Adipocyte (in vitro differentiated cells): ENCODE measurements around the gene TAS2R60.
"Not testable (repeated sequence)": the region's sequence is repeated elsewhere in the genome, so short reads cannot be mapped to it uniquely, and the experiment has no call there.

Experiments
- DNase-seq: peaks from one replicate; pipeline ENCODE4 v3.0.0-alpha.2; 2015; ENCODE audit warnings: low read depth
- H3K27me3 ChIP-seq: replicated peaks from 2 replicates; pipeline ENCODE4 v1.7.0; 2013; ENCODE audit warnings: mild to moderate bottlenecking, low read length, moderate library complexity; ENCODE audit not compliant: control insufficient read depth, insufficient read depth
- H3K36me3 ChIP-seq: 2 replicates; pipeline ENCODE4 v1.7.0; 2013; ENCODE audit warnings: low read length, mild to moderate bottlenecking, moderate library complexity; ENCODE audit not compliant: control insufficient read depth, insufficient read depth, severe bottlenecking
- H3K4me1 ChIP-seq: 2 replicates; pipeline ENCODE4 v1.7.0; 2013; ENCODE audit warnings: mild to moderate bottlenecking, low read length, moderate library complexity; ENCODE audit not compliant: control insufficient read depth, insufficient read depth
- H3K4me3 ChIP-seq: 2 replicates; pipeline ENCODE4 v1.7.0; 2013; ENCODE audit warnings: mild to moderate bottlenecking, low read length, moderate library complexity
- H3K9ac ChIP-seq: 2 replicates; pipeline ENCODE4 v1.7.0; 2013; ENCODE audit warnings: mild to moderate bottlenecking, low read length, moderate library complexity
- H3K9me3 ChIP-seq: 2 replicates; pipeline ENCODE4 v1.7.0; 2013; ENCODE audit warnings: mild to moderate bottlenecking, low read length, moderate library complexity; ENCODE audit not compliant: control insufficient read depth

The TAS2R60 gene

DNA sequence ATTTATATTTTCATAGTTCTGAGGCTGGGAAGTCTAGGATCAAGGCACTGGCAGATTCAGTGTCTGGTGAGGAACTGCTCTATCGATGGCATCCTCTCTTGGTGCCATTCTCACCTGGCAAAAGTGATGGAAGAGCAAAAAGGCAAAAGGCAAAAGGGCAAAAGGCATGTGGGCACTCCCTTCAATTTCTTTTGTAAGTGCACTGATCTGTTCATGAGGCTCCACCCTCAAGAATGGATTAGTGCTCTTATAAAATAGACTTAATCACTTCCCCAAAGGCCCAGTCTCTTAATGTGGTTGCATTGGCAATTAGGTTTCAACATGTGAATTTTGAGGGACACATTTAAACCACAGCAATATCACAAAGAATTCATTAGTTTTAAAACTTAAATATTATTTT lies 16.1 kb downstream of the TAS2R60 start:
- no peak for DNase-seq
- Histone ChIP-seq H3K9me3 (peaks cover 7% of the 10 kb centered on the region), H3K27me3 (no peaks in the 10 kb centered on the region), H3K36me3 (no peaks in the 10 kb centered on the region), H3K4me1 (peaks cover 42% of the 10 kb centered on the region), H3K9ac (no peak overlapping the region), H3K4me3 (no peak overlapping the region)

DNA sequence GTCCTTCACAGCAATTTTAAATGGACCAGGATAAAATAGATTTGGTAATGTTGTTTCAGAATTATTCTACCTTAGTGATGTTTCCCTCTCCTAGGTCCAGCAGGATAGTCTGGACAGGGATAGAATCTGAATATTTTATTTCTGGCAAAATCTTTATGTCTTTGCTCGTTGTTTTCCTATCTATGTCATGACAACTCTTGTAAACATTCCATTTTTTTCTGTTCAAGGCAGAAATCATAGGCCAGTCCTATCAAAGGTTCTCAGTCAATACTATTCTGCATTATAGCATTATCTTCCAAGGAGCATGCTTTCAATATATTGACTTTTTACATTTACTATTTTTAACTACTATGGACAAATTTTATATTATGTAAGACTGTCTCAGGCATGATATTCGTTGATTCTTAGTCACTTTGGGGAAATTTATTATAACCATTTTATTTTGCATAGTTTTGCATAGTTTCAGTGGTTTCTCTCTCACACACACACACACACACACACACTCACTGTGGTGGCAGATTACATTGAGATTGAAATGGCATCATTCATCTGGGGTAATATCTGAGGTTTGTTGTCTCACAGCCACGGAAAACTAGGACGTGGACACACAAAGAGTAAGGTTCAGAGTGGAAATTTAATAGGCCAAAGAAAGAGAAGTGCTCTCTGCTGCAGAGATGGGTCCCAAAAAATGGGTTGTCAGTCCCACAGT lies 17.2 kb downstream of the TAS2R60 start:
- no peak for DNase-seq

DNA sequence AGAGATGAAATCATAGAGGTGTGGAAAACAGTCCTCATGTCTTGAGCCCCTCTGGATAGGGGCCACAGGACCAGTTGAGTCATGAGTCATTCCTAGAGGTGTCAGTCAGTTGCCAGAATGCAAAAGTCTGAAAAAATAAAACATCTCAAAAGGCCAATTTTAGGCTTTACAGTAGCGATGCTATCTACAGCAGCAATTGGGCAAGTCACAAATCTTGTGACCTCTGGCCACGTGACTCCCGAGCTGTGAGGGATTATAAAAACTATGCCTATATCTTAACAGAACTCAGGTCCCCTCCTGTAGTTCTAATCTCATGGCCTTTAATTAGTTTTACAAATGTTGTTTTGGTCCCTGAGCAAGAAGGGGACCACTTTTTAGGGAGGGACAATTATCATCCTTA lies 18.8 kb downstream of the TAS2R60 start:
- Histone ChIP-seq H3K9ac (no peak overlapping the region), H3K36me3 (no peaks in the 10 kb centered on the region), H3K4me1 (peaks cover 24% of the 10 kb centered on the region), H3K27me3 (no peaks in the 10 kb centered on the region), H3K4me3 (no peak overlapping the region), H3K9me3 (peaks cover 7% of the 10 kb centered on the region)
- no peak for DNase-seq

More for the DNA sequence above, 17.2 kb downstream of the TAS2R60 start:
- Histone ChIP-seq H3K9ac (no peak overlapping the region), H3K36me3 (no peaks in the 10 kb centered on the region), H3K4me3 (no peak overlapping the region), H3K9me3 (peaks cover 7% of the 10 kb centered on the region), H3K27me3 (no peaks in the 10 kb centered on the region), H3K4me1 (peaks cover 36% of the 10 kb centered on the region)

DNA sequence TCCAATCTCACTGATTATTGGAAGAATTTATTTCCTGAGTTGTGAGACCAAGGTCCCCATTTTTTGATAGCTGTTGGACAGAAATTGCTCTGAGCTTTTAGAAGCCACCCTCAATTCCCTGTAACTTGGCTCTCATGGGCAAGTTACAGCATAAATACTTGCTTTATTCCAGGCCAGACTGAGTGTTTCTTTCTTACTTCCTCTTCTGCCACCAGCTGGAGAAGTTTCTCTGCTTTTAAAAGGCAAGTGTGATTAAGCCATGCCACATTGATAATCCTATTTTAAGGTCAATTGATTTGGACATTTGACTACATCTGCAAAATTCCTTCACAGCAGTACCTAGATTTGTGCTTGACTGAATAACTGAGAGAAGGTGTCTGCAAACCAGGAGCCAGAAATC lies 20.3 kb downstream of the TAS2R60 start:
- no peaks in the 10 kb centered on the region for H3K27me3 ChIP-seq
- H3K4me3 ChIP-seq, result no peak overlapping the region
- no peaks in the 10 kb centered on the region for H3K36me3 ChIP-seq
- H3K9ac ChIP-seq, result no peak overlapping the region
- peaks cover 7% of the 10 kb centered on the region for H3K9me3 ChIP-seq
- DNase-seq, result no peak
- peaks cover 9% of the 10 kb centered on the region for H3K4me1 ChIP-seq

DNA sequence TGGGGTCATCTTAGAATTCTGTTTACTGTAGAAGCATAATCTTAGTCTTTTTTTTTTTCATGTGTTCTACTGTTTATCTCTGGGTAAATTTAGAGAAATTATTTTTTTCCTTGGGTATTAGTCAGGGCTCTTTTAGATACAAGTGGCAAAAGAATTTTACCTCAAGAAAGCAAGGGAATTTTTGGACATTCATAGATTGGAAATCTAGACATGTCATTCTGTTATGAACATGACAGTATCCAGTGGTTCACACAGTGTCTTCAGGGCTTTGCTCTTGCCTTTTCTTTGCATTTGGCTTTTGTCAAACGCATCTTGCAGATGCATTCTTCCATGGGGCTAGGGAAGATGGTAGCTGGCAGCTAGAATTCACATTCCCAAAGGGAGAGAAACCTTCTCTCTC lies 20.7 kb downstream of the TAS2R60 start:
- Histone ChIP-seq H3K27me3 (no peaks in the 10 kb centered on the region), H3K4me3 (no peak overlapping the region), H3K9ac (no peak overlapping the region), H3K4me1 (peaks cover 7% of the 10 kb centered on the region), H3K36me3 (no peaks in the 10 kb centered on the region), H3K9me3 (peaks cover 7% of the 10 kb centered on the region)
- DNase-seq, result no peak

DNA sequence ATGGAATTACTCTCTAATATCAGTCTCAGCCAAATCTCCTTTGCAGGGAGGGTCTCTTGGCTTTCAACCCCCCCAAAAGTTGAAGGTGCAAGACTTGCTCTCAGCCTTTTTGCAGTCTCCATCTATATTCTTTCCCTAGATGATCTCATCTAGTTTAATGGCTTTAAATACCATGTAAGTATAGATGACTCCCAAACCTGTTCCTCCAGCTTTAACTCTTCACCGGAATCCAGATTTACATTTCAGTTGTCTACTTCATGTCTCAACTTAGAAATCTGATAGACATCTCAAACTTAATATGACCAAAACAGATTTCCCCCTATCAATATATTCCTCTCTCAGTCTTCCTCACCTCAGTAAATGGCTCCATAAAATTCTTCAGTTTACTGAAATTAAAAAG lies 24.5 kb downstream of the TAS2R60 start:
- no peaks in the 10 kb centered on the region for H3K36me3 ChIP-seq
- peaks cover 7% of the 10 kb centered on the region for H3K4me1 ChIP-seq
- H3K4me3 ChIP-seq, result no peak overlapping the region
- no peaks in the 10 kb centered on the region for H3K27me3 ChIP-seq
- no peaks in the 10 kb centered on the region for H3K9me3 ChIP-seq
- DNase-seq, result no peak
- no peak overlapping the region for H3K9ac ChIP-seq

DNA sequence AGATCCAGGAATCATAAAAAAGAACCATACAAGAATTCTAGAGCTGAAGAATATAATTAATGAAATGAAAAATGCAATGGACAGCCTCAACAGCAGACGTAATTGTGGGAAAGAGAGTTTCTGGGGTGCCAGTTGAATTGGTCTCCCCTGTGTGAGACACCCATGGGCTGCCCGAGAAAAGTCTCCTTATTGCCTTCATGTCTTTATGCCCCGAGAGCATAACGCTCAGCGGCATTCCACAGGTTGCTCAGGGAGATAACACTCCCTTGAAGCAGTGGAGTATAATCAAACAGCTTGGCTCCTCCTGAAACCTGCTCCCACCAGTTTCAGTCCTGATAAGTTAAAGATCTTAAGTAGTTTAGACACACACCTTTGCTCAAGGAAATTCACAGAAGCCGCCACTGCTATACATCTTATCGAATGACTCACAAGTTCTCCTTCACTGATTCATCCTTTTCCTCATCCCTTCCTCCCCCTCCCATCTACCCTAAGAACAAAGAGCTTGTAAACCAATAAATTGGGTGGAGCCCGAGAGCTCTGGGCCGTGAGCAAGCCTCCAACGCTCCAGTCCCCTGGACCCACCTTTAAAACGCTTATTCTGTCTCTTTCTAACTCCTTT lies 28.9 kb downstream of the TAS2R60 start:
- H3K27me3 ChIP-seq, DNase-seq, H3K9ac ChIP-seq, H3K36me3 ChIP-seq, H3K4me3 ChIP-seq, H3K4me1 ChIP-seq: not testable (repeated sequence)
- H3K9me3 ChIP-seq, result peaks cover 14% of the 10 kb centered on the region

DNA sequence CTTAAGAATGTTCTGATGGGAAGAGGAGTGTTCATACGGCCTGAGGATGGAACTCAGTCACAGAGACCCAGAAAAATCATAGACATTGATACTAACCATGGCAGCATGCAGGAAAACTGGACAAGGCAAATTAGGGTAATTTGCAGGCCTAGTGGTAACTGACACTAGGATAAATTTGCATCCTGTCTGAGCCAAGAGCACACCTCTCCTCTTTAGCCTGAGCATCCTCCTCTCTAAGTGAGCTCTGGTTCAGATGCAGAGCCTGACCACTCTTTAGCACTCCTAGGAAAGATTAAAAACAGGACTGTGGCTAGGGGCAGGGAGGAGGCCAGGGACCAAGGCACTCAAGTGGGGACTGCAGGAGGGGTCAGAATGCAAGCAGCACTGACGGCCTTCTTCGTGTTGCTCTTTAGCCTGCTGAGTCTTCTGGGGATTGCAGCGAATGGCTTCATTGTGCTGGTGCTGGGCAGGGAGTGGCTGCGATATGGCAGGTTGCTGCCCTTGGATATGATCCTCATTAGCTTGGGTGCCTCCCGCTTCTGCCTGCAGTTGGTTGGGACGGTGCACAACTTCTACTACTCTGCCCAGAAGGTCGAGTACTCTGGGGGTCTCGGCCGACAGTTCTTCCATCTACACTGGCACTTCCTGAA lies 34.4 kb downstream of the TAS2R60 start, which contains the start of gene TAS2R41:
TAS2R41 (plus strand) TSS at position 373 of the 650 bp plus-strand sequence; CDS start at position 373, 0 bp downstream.
- H3K9me3 ChIP-seq, result peaks cover 14% of the 10 kb centered on the region
- no peak within 1 kb of the TSS for H3K9ac ChIP-seq
- no peak for DNase-seq
- H3K4me1 ChIP-seq, result peaks cover 9% of the 10 kb centered on the region
- no peak within 1 kb of the TSS for H3K4me3 ChIP-seq
- no peaks in the 10 kb centered on the region for H3K27me3 ChIP-seq
- H3K36me3 ChIP-seq, result no peaks in the 10 kb centered on the region

DNA sequence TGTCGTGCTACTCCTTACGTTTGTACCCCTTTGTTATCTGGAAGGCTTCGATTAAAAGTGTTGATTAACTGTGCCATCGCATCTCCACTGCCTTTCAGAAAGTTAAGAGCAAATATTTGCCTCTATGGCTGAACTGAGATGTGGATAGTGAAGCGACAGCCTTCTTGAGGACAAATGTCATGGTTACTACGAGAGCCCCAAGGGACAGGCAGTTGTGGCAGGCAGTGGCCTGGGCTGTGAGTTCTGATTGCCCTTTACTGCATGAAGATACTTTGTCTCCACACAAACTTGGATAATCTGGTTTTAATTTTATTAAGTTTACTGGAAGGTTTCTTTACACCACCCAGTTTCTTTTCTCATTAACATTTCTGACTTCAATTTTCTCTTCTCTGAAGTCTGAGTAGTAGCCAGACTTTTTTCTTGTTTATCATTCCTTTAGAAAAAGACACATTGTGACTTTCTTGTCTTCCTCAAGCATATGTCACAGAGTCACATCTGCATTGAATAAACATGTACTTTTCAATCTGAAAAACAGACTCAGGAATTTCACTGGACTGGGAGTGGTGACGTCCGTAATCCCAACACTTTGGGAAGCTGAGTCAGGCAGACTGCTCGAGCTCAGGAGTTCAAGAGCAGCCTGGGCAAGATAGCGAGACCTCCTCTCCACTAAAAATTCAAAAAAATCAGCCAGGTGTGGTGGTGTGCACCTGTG lies 36.0 kb downstream of the TAS2R60 start:
- peak; percentile 28 for DNase-seq
- Histone ChIP-seq H3K4me3 (no peak overlapping the region), H3K9me3 (peaks cover 9% of the 10 kb centered on the region), H3K4me1 (peaks cover 17% of the 10 kb centered on the region), H3K36me3 (no peaks in the 10 kb centered on the region), H3K9ac (no peak overlapping the region), H3K27me3 (no peaks in the 10 kb centered on the region)

DNA sequence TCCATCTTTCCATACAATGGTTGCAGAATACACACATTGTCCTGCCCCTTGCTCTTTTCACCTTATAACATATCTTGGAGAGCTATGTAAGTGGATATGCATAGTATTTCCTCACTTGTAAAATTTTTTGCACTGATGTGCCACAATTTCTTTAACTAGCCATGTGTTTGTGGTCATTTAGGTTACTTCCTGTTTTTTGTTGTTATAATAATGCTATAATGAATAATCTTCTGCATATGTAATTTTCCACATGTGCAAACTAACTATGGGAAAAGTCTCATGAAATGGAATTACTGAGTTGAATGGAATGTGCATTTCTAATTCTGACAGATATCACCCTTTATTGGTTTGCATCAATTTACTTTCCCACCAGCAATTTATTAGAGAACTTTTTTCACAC lies 37.2 kb downstream of the TAS2R60 start:
- Histone ChIP-seq H3K36me3 (no peaks in the 10 kb centered on the region), H3K9me3 (no peaks in the 10 kb centered on the region), H3K4me1 (peaks cover 27% of the 10 kb centered on the region), H3K9ac (no peak overlapping the region), H3K27me3 (no peaks in the 10 kb centered on the region), H3K4me3 (no peak overlapping the region)
- no peak for DNase-seq

DNA sequence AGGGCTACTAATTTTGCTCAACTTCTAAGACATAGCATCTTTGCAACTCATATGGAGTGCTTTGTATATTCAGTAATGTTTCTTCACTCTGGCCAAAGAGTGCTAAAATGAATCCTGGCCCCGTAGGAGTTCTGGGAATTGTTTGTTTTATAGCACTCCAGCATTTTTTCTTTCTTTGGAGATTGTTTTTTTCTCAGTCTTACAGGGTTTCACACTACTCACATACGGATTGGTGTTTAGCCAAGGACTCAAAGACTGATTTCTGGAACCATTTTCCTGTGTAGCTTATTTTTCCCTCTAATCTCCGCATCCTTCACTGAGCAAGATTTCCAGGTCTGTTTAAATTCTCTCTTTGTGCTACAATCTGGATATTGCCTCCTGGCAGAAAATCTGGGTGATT lies 40.9 kb downstream of the TAS2R60 start:
- Histone ChIP-seq H3K9ac (peak overlapping the region; percentile 12), H3K27me3 (no peaks in the 10 kb centered on the region), H3K4me3 (no peak overlapping the region), H3K36me3 (no peaks in the 10 kb centered on the region), H3K4me1 (peaks cover 42% of the 10 kb centered on the region), H3K9me3 (no peaks in the 10 kb centered on the region)
- DNase-seq, result no peak
